GM18867 (cell line): ENCODE results near the gene BTBD2.

Source experiments
- ATAC-seq: cut with Tn5 transposase; IDR thresholded peaks from one replicate; pipeline ENCODE4 v1.9.1; 2021; ENCODE audit warnings: mild to moderate bottlenecking, moderate library complexity; ENCODE audit not compliant: unreplicated experiment

Gene BTBD2

GRCh38 chr19:2015608-2015950, at the start of gene BTBD2:
TSS of gene BTBD2 (minus strand) at chr19:2015714. CDS start at chr19:2015703, 11 bp downstream.
- ATAC-seq, result no peak

- no peak for ATAC-seq
Observed at GRCh38 chr19:2064788-2065524, 49.4 kb upstream of the BTBD2 start.

GRCh38 chr19:2064395-2064787, 48.9 kb upstream of the BTBD2 start:
- ATAC-seq, result no peak

GRCh38 chr19:2063824-2064223, 48.3 kb upstream of the BTBD2 start:
- no peak for ATAC-seq

- no peak for ATAC-seq
Observed at GRCh38 chr19:2062770-2063169, 47.3 kb upstream of the BTBD2 start.

- no peak for ATAC-seq
Observed at GRCh38 chr19:2062389-2062729, 46.8 kb upstream of the BTBD2 start.

- peak; percentile 71 for ATAC-seq
Observed at GRCh38 chr19:2061495-2062388, 46.2 kb upstream of the BTBD2 start.

- ATAC-seq, result peak; percentile 29
Observed at GRCh38 chr19:2060884-2061494, 45.5 kb upstream of the BTBD2 start.

- ATAC-seq, result no peak
Observed at GRCh38 chr19:2059422-2060201, 44.1 kb upstream of the BTBD2 start.

GRCh38 chr19:2058570-2059421, 43.3 kb upstream of the BTBD2 start:
- no peak for ATAC-seq

- no peak for ATAC-seq
Observed at GRCh38 chr19:2057484-2058469, 42.3 kb upstream of the BTBD2 start.

- no peak for ATAC-seq
Observed at GRCh38 chr19:2056837-2057192, 41.3 kb upstream of the BTBD2 start.

GRCh38 chr19:2055931-2056836, 40.7 kb upstream of the BTBD2 start:
- no peak for ATAC-seq

GRCh38 chr19:2054763-2055162, 39.2 kb upstream of the BTBD2 start:
- ATAC-seq, result no peak

GRCh38 chr19:2053601-2054389, 38.3 kb upstream of the BTBD2 start:
- ATAC-seq, result no peak

- ATAC-seq, result no peak
Observed at GRCh38 chr19:2051773-2052704, 36.5 kb upstream of the BTBD2 start.
